HT-29 (cell line): Measurements from ENCODE around the gene AKT3. TPM values are rescaled to one million over a fixed set of nuclear protein-coding genes. Genes with fewer than 3 reads are reported as not detected.
"Not testable (repeated sequence)": the region's sequence is repeated elsewhere in the genome, so short reads cannot be mapped to it uniquely, and the experiment has no call there.

Experiments
- DNase-seq: peaks from one replicate; pipeline ENCODE4 v3.0.0-alpha.2; 2015; ENCODE audit warnings: low spot score
- total RNA-seq: library from RNA; depleted of rRNA; stranded (reverse); fragments of >200 nt; shearing (Covaris generic); gene quantifications from 2 replicates; pipeline ENCODE4 v1.2.3, GENCODE V29; 2014

The AKT3 gene
- total RNA-seq, 1 experiment from 2014 or later = not detected

GRCh38 chr1:243609698-243610097, 240.3 kb downstream of the AKT3 start:
- DNase-seq = no peak

- DNase-seq = no peak
Observed at GRCh38 chr1:243605604-243606003, 244.4 kb downstream of the AKT3 start.

DNA sequence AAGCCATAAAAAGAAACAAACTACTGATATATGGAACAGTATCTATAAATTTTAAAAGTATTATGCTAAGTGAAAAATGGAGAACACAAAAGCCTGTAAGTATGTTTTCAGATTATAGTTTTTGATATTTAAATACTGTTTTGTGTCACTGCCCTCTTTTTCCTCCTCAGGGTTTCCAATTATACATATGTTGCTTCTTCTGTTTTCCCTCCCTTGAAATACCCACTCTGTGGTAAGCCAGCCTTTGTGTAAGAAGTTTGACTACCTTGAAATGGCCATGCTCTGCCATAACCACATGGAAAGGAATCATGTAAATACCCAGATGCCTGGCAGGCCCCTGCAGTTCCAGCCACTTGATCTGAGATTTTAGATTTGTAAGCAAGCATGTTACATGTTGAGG, 248.3 kb downstream of the AKT3 start:
- no peak for DNase-seq

GRCh38 chr1:243598433-243598832, 251.6 kb downstream of the AKT3 start:
- DNase-seq = no peak

GRCh38 chr1:243597383-243597782, 252.7 kb downstream of the AKT3 start:
- no peak for DNase-seq

- no peak for DNase-seq
Observed at GRCh38 chr1:243596431-243597062, 253.5 kb downstream of the AKT3 start.

- DNase-seq = no peak
Observed at GRCh38 chr1:243595527-243596210, 254.4 kb downstream of the AKT3 start.

DNA sequence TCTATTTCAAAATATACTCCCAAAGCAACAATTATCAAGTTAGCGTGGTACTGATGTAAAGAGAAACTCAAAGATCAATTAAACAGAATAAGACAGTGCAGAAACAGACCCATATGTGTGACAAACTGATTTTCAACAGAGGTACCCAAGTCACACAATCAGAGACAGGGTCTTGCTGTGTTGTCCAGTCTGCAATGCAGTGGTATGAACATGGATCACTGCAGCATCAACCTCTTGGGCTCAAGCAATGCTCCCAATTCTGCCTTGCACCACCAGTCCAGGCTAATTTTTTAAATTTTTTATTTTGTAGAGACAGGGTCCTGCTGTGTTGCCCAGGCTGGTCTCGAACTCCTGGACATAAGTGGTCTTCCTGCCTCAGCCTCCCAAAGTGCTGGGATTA, 255.6 kb downstream of the AKT3 start:
- no peak for DNase-seq

DNA sequence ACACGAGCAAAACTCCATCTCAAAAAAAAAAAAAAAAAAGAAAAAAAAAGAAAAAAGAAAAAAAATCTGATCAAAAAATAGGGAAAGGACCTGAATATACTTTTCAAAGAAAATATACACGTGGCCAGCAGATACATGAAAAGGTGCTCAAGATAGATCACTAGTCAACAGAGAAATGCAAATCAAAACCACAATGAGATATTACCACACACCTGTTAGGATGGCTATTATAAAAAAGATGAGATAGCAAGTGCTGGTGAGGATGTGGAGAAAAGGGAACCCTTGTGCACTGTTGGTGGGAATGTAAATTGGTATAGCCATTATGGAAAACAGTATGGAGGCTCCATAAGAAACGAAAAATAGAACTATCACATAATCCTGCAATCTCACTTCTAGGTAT, 260.8 kb downstream of the AKT3 start:
- DNase-seq = not testable (repeated sequence)

GRCh38 chr1:243587823-243588560, 262.1 kb downstream of the AKT3 start:
- DNase-seq = no peak

- no peak for DNase-seq
Observed at GRCh38 chr1:243587285-243587684, 262.8 kb downstream of the AKT3 start.

DNA sequence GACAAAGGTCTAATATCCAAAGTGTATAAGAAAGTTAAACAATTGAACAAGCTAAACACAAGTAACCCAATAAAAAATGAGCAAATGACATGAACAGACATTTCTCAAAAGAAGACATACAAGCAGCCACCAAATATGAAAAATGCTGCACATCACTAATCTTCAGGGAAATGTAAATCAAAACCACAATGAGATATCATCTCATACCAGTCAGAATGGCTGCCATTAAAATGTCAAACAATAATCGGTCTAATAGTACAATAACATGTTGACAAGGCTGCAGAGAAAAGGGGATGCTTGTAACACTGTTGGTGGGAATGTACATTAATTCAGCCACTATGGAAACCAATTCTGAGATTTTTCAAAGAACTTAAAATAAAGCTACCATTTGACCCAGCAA, 264.1 kb downstream of the AKT3 start:
- no peak for DNase-seq

- no peak for DNase-seq
Observed at GRCh38 chr1:243582326-243582725, 267.7 kb downstream of the AKT3 start.

DNA sequence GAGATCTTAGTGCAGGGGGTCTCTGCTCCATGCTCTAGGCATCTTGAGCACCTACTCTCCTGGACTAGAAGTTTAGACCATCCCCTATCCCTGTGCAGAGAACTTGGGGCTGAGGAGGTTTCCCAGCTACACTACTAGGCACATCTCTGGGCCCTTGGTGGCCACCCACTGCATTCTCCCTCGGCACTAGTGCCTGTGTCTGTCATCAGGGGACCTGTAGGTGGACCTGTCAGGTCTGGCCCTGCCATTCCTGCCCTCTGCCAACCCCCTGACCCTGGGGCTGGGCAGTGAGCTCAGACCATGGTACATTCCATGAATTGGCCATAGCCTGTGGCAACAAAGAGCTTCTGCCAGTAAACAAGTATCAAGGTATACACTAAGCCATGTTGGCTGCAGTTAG, 269.1 kb downstream of the AKT3 start:
- DNase-seq = no peak

DNA sequence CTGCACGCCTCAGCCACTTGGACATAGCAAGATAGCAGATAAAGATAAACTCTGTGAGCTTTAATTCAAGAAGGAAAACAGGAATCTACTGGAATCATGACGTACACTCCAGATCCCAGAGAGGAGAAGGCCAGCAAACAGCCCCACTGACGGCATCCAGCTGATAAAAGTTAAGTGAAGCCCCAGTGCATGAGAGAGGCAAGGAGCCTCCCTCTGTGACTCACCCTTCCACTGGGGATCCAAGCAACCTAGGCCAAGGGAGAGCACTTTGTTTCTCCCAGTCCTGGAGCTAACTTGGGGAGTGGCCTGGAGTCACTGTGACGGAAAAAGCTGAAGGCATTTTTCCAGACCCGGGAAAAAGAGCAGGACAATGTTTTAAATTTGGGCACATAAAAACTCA, 270.0 kb downstream of the AKT3 start:
- DNase-seq = no peak

GRCh38 chr1:243575070-243575469, 275.0 kb downstream of the AKT3 start:
- DNase-seq = no peak

DNA sequence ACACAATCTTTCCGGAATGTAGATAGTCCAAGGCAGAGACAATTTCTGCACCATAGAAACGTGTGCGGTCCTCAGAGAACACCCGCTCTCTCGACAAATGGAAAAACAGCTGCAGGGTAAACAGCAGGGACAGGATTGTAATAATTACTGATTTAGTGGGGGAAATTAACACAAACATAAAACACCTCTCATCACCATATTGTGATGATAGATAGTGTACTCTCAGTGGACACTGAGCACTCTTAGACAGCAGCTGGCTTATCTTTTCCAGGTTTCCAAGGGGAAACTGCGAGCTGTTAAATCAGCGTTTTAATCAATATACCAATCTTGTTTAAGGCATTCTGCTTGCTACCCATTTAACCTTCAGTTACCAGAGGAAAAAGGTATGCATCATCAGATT, 277.1 kb downstream of the AKT3 start:
- no peak for DNase-seq

- no peak for DNase-seq
Observed at GRCh38 chr1:243568793-243569192, 281.2 kb downstream of the AKT3 start.

DNA sequence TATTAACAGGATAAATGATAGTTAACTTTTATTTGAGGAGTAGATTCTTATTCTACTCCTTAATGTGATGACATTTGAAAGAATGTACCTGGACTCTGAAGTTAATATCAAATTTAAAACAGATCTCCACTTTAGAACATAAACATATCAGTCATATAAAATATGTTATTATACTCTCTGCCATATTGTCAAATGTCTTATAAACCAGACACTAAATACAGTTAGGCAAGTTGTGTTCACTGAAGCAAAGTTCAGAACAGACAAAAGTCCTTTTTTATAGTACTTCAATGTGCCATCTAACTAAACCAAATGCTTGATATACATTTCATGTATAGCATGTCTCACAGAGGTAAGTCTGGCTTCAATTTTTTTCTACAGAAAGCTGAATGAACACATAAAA, 285.2 kb downstream of the AKT3 start:
- no peak for DNase-seq

DNA sequence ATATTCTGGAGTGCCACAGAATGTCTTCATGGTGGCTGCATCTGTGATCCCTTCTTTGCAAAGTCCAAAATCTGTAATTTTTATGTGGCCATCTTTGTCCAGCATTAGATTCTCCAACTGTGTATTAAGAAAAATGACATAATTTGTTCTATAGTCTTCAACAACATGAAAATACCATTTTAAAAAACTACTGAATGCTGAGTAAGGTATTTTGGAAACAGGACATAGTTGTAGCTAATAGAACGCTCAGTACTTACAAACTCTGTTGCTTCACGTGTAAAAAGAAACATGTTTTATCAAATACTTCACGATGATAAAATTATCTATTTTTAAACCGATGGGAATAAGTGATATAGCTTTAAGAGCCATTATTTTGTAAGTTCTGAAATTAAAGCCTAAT, 286.3 kb downstream of the AKT3 start:
- no peak for DNase-seq

DNA sequence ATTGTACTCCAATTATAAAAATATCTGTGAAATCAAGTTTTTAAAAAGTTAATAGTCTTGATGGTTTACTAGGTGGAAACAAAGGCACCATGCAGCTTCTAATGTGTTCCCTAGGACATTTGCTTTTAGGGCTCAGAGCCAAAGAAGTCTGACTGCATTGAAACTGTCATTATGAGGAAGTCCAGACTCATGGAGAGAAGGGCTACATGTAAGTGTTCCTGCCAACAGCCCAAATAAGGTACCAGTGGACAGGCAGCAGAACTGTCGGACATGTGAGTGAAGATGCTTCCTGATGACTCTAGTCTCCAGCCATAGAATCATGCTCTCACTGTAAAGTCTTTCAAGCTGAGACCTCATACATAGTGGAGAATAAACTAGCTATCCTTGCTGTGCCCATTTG, 287.6 kb downstream of the AKT3 start:
- DNase-seq = no peak

DNA sequence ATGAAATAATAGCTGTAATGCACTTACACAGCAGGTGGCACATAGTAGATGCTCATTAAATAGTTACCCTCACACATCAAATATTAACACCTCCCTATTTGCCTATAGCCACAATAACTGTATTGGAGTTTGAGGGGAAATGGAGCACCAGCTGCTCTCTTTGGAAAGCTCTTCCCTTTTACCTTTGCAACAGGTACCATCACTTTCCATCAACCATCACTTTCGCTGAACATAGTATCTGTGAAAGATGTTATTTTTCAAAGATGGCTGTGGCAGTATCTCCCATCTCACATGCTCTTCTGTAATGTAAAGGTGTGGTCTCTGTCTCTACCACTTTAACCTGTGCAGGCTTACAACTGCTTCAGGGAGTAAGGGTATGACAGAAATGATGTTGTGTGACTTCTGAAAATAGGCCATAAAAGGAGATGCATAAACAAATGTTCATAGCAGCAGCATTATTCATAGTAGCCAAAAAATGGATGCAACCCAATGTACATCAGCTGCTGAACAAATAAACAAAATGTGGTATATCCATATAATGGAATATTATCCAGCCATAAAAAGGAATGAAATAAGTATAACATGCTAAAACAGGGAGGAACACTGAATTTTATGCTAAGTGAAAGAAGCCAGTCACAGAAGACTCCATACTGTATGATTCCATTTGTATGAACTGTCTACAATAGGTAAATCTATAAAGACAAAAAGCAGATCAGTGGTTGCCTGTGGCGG, 288.3 kb downstream of the AKT3 start:
- no peak for DNase-seq
